Ovary (tissue), 10 donors: ENCODE results near the gene PEA15. TPM values are rescaled to one million over a fixed set of nuclear protein-coding genes. Genes with fewer than 3 reads are reported as not detected.

Source experiments
- DNase-seq, 5 donors: peaks; one replicate each; pipeline ENCODE4 v3.0.0-alpha.2; 2019 to 2020
- H3K27ac ChIP-seq, 2 donors: fragments of 200-600 bp; one replicate each; pipeline versions ENCODE4 v1.5.1 to v1.8.0; 2019 to 2022
- H3K27me3 ChIP-seq: fragments of 200-600 bp; one replicate; pipeline ENCODE4 v1.8.0; 2022
- H3K36me3 ChIP-seq: fragments of 200-600 bp; sonication (generic); one replicate; pipeline ENCODE4 v1.5.1; 2019
- H3K4me1 ChIP-seq: one replicate; pipeline ENCODE4 v1.8.1; 2013; ENCODE audit warnings: mild to moderate bottlenecking, moderate library complexity; ENCODE audit not compliant: insufficient read depth
- H3K4me3 ChIP-seq: fragments of 200-600 bp; sonication (generic); one replicate; pipeline ENCODE4 v1.5.1; 2017
- H3K9me3 ChIP-seq, 2 donors: fragments of 200-600 bp in 1 of 2; sonication (generic) in 1 of 2; one replicate each; pipeline versions ENCODE4 v1.5.1 to v1.8.1; 2013 to 2019; ENCODE audit warnings: mild to moderate bottlenecking in 1 of 2, moderate library complexity in 1 of 2
- CTCF ChIP-seq, 3 donors: fragments of 450-650 bp in 2 of 3; fragments of 200-600 bp in 1 of 3; IDR thresholded peaks; one replicate each; pipeline versions ENCODE4 v1.5.1 to v1.8.0; 2016 to 2022; ENCODE audit warnings: antibody characterized with exemption in 3 of 3, mild to moderate bottlenecking in 1 of 3
- EP300 ChIP-seq: sonication (generic); formaldehyde crosslinking; IDR thresholded peaks from one replicate; pipeline ENCODE4 v1.6.1; 2017; ENCODE audit warnings: antibody characterized with exemption
- POLR2A ChIP-seq: fragments of 450-650 bp; IDR thresholded peaks from one replicate; pipeline ENCODE4 v1.6.1; 2017; ENCODE audit warnings: antibody characterized with exemption, mild to moderate bottlenecking, moderate library complexity
- WGBS, 3 donors: extraction: QIAGEN DNeasy Blood & Tissue Kit in 1 of 3; methylation state at CpG; one replicate each; pipeline versions ENCODE4 v1.1.5 to v1.1.7; 2013 to 2017; 5-methylcytosine and 5-hydroxymethylcytosine counted together
- intact Hi-C, 4 donors: fragments of 100-400 bp; cut with DNase I; formaldehyde crosslinking; loops; one replicate each; pipeline versions ENCODE4 v1.11.0 to v1.15.1; 2022 to 2023
- long read RNA-seq, 3 donors: library from polyadenylated mRNA in 2 of 3; unstranded in 2 of 3; transcript quantifications; one replicate each; pipeline ENCODE4 v2.0.0 and lab custom pipeline, GENCODE V29; 2021 to 2026
- polyA plus RNA-seq, 2 donors: library from polyadenylated mRNA; stranded (reverse); fragments of 200-250 nt in 1 of 2; fragments of 350-450 nt in 1 of 2; fragmentation: Illumina TruSeq in 1 of 2; extraction: RNeasy Lipid Tissue Mini Kit (QIAGEN cat#74804) in 1 of 2; gene quantifications; one replicate each; pipeline ENCODE4 v1.2.3, GENCODE V29; 2013 to 2014
- total RNA-seq, 7 donors: library from RNA; depleted of rRNA in 2 of 7; stranded (reverse); fragments of >200 nt in 2 of 7; fragmentation: NEBNext Ultra II Directional in 3 of 7; extraction: Animal tissue kit (Norgen Biotek cat#: 25700) in 3 of 7; gene quantifications; one replicate each; pipeline versions ENCODE4 v1.1.0 to v1.2.4, GENCODE V29; 2016 to 2023
- donor health status: DM: no; HTN: no; CAD: no; lungs with moderate emphysema.
- donor health status: DM: no; HTN: no; CAD: no.
- donor health status: Bipolar disorder and iron deficiency.
- donor health status: DM: yes; HTN: yes; CAD: no.
- donor health status: DM: no; HTN: no; CAD: no.
- donor health status: DM: yes; HTN: yes; CAD: no.

Gene PEA15
- total RNA-seq (100 to 1,000 TPM in 5 of 7 donors, 10 to 100 TPM in 2; 38.4 to 137 (median 135) TPM), polyA plus RNA-seq (100 to 1,000 TPM; 137 to 530 TPM)
- long read RNA-seq, donor 1, transcript PEA15-201 (4 exons, 2,471 nt): major isoform, 44 of 79 reads
- long read RNA-seq, donor 1, partial matches to known transcripts: 6 of 79 reads
- long read RNA-seq, donor 1, other reads (novel, unspliced or antisense): 28 of 79 reads
- long read RNA-seq, donor 2, transcript PEA15-201 (4 exons, 2,471 nt): major isoform, 26 of 38 reads
- long read RNA-seq, donor 2, partial matches to known transcripts: 9 of 38 reads
- long read RNA-seq, donor 2, other reads (novel, unspliced or antisense): 0 of 38 reads
- long read RNA-seq, donor 3, transcript PEA15-201 (4 exons, 2,471 nt): major isoform, 119 of 170 reads
- long read RNA-seq, donor 3, partial matches to known transcripts: 14 of 170 reads
- long read RNA-seq, donor 3, other reads (novel, unspliced or antisense): 34 of 170 reads

DNA sequence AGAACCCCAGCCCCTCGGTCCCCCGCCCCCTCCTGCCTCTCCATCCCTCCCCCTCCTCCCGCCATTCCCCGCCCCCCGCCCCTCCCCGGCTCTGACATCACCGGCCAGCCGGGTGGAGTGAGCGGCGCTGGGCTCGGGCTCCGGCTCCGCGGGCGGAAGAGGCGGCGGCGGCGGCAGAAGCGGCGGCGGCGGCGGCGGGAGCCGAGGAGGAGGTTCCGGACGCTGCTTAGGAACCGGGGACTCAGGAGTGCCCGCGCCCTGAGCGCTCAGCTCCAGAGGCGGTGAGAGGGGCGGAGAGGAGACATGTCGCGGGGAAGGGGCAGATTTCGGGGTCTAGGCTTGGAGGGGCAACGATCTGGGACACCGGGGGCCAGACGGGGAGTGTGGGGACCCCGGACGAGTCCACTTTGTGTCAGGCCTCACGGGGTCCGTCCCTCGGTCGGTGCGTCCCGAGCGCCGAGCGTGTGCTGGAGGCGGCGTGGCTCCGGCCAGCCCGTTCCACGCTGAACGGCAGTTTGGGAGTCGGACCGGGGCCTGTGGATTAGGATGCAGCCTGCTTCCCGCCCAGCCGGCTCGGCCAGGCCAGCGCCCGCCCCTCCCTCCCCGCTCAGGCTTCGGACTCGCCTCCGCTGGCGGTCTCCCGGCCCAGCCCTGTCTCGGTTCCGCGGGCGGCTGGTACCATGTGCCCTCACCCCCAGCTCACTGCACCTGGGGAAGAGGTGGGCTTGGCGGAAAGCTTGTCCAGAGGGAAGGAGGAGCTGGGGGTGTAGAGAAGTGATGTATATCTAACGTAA, at the start of gene PEA15:
Gene PEA15 (plus strand): TSS at position 143 of the 794 bp plus-strand sequence. CDS start 6,161 bp downstream, outside the sequence.
- 0% methylated on average over 29 to 76 of the region's 76 CpGs for WGBS, 3 donors
- intact Hi-C loops: loop anchor here in 2 of 4 donors (5.0 kb wide), 1 partner anchor 103 kb away; no protein-coding TSS in a partner anchor
- DNase-seq: peak; percentile 79 to 88 (median 84)
- Histone ChIP-seq H3K27ac (peak within 1 kb of the TSS; percentile 43 to 83), H3K36me3 (no peaks in the 10 kb centered on the region), H3K9me3 (no peaks in the 10 kb centered on the region), H3K4me3 (peak within 1 kb of the TSS; percentile 92), H3K4me1 (peaks cover 16% of the 10 kb centered on the region), H3K27me3 (no peaks in the 10 kb centered on the region)
- TF ChIP-seq EP300 (no peak), POLR2A (peak; percentile 80)

- 64 to 67% (median 65%) methylated on average over 5 of the region's 5 CpGs for WGBS, 3 donors
- no peak overlapping the region for H3K4me3 ChIP-seq
- intact Hi-C loops: no loop called here
- H3K4me1 ChIP-seq: no peaks in the 10 kb centered on the region
- H3K9me3 ChIP-seq: no peaks in the 10 kb centered on the region
- TF ChIP-seq EP300: no peak
- no peak for TF ChIP-seq CTCF (IDR thresholded peaks at IDR 0.05)
- no peak for TF ChIP-seq POLR2A
- no peak for DNase-seq
- no peaks in the 10 kb centered on the region for H3K27me3 ChIP-seq
- H3K27ac ChIP-seq: no peak overlapping the region
- H3K36me3 ChIP-seq: no peaks in the 10 kb centered on the region
Observed at GRCh38 chr1:160156361-160156760, 48.8 kb upstream of the PEA15 start.

- 74 to 80% (median 76%) methylated on average over 4 of the region's 4 CpGs for WGBS, 3 donors
- intact Hi-C loops: no loop called here
- DNase-seq: no peak
- no peak for TF ChIP-seq POLR2A
- TF ChIP-seq CTCF (IDR thresholded peaks at IDR 0.05): no peak
- no peak for TF ChIP-seq EP300
- no peaks in the 10 kb centered on the region for H3K27me3 ChIP-seq
- no peak overlapping the region for H3K27ac ChIP-seq
- H3K4me1 ChIP-seq: no peaks in the 10 kb centered on the region
- no peak overlapping the region for H3K4me3 ChIP-seq
- H3K9me3 ChIP-seq: no peaks in the 10 kb centered on the region
- H3K36me3 ChIP-seq: no peaks in the 10 kb centered on the region
Observed at GRCh38 chr1:160157174-160157573, 48.0 kb upstream of the PEA15 start.

- no peak for DNase-seq
- Histone ChIP-seq H3K27ac (no peak overlapping the region), H3K9me3 (no peaks in the 10 kb centered on the region), H3K27me3 (no peaks in the 10 kb centered on the region), H3K4me3 (no peak overlapping the region), H3K36me3 (no peaks in the 10 kb centered on the region), H3K4me1 (no peaks in the 10 kb centered on the region)
- intact Hi-C loops: no loop called here
- 63 to 90% (median 77%) methylated on average over 3 of the region's 3 CpGs for WGBS, 3 donors
- TF ChIP-seq CTCF (IDR thresholded peaks at IDR 0.05): no peak
Observed at GRCh38 chr1:160158031-160158430, 47.2 kb upstream of the PEA15 start.
